ENCODE data around the gene CHRNG. TPM values are rescaled to one million over a fixed set of nuclear protein-coding genes. Genes with fewer than 3 reads are reported as not detected.

CHRNG gene
- total and polyA plus RNA-seq, 3 donors from 2014 or later = 0.26 TPM; not detected in 2

DNA sequence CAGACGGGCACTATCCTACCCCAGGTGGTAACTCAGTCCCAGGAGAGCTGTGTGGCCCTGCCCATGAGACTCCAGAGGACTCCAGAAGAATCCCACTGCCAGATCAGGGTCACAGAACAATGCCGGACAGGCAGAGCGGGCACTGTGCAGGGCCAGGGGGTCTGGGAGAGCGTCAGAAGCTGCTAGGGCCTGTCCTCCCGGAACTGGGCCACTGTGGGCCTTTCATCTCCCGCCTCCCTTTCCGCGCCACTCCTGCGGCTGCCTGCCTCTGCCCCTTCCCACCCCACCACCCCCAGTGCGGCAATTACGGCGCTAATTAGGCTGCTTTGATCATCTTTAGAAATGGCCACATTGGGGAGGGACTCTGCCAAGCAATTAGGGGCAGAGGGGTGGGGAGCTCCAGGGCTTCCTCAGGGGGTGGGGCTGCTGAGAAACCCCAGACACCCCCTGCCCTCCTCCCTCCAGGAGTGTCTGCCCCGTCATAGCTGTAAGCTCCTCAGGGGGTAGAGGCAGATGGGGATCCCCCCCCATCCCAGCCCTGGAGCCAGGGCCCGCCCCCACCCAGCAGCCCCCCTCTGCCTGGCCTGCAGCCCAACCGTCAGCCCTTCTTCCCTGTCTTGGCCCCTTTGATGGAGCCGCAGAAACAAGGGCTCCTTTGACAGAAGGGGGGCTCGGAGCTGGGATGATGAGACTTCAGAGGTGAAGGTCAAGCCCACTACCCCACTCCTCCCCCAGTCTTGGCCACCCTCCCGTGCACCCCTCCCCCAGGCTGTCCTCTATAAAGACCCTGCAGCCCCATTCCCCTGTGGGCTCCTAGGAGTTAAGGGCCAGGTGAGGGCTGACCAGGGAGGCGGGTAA, 19.7 kb upstream of the CHRNG start, which contains the start of gene PRSS56:
Gene PRSS56, plus strand, starts transcription at position 808 of the 858 bp plus-strand sequence. CDS start 211 bp downstream, outside the sequence.
- Histone ChIP-seq H3K27me3 (no peaks in the 10 kb centered on the region), H3K9me3 (no peaks in the 10 kb centered on the region), H3K4me1 (peaks cover 4% of the 10 kb centered on the region), H3K4me3 (no peak within 1 kb of the TSS), H3K27ac (no peak within 1 kb of the TSS), H3K36me3 (ENCODE audit: low read depth, missing control alignments) (no peaks in the 10 kb centered on the region)
- TF ChIP-seq, protein P1, sequence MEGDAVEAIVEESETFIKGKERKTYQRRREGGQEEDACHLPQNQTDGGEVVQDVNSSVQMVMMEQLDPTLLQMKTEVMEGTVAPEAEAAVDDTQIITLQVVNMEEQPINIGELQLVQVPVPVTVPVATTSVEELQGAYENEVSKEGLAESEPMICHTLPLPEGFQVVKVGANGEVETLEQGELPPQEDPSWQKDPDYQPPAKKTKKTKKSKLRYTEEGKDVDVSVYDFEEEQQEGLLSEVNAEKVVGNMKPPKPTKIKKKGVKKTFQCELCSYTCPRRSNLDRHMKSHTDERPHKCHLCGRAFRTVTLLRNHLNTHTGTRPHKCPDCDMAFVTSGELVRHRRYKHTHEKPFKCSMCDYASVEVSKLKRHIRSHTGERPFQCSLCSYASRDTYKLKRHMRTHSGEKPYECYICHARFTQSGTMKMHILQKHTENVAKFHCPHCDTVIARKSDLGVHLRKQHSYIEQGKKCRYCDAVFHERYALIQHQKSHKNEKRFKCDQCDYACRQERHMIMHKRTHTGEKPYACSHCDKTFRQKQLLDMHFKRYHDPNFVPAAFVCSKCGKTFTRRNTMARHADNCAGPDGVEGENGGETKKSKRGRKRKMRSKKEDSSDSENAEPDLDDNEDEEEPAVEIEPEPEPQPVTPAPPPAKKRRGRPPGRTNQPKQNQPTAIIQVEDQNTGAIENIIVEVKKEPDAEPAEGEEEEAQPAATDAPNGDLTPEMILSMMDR (IDR thresholded peaks at IDR 0.05) = no peak
- no peak for TF ChIP-seq POLR2A (IDR thresholded peaks at IDR 0.05)
- 85 to 90% methylated on average over 11 to 18 of the region's 19 CpGs for WGBS, 2 donors
- intact Hi-C loops (cut with DNase I; ENCODE audit: low total_unique reads) = loop anchor here (10.0 kb wide), 1 partner anchor 615 kb away; no protein-coding TSS in a partner anchor
- no peak for DNase-seq

DNA sequence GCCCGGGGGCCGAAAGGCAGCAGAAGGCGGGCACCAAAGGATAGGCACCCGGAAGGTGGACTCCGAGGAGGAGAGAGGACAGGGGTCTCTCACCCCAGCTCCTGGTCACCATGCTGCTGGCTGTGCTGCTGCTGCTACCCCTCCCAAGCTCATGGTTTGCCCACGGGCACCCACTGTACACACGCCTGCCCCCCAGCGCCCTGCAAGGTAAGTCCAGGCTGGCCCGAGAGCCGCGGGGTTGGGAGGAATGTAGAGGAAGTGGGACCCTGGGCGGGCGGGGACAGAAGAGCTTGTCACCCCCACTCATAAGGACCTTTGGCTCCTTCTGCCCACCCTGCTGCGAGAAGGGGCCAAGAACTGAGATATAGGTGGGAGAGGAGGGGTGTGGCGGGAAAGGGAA, 19.0 kb upstream of the CHRNG start:
- no peak overlapping the region for H3K27ac ChIP-seq
- H3K4me3 ChIP-seq = no peak overlapping the region
- H3K27me3 ChIP-seq = no peaks in the 10 kb centered on the region
- no peak for TF ChIP-seq POLR2A (IDR thresholded peaks at IDR 0.05)
- TF ChIP-seq, protein P1 (IDR thresholded peaks at IDR 0.05) = no peak
- WGBS, 2 donors = 70 to 82% methylated on average over 15 of the region's 15 CpGs
- H3K36me3 ChIP-seq (ENCODE audit: low read depth, missing control alignments) = no peaks in the 10 kb centered on the region
- intact Hi-C loops (cut with DNase I; ENCODE audit: low total_unique reads) = no loop called here
- no peaks in the 10 kb centered on the region for H3K9me3 ChIP-seq
- peaks cover 7% of the 10 kb centered on the region for H3K4me1 ChIP-seq
- DNase-seq = no peak

DNA sequence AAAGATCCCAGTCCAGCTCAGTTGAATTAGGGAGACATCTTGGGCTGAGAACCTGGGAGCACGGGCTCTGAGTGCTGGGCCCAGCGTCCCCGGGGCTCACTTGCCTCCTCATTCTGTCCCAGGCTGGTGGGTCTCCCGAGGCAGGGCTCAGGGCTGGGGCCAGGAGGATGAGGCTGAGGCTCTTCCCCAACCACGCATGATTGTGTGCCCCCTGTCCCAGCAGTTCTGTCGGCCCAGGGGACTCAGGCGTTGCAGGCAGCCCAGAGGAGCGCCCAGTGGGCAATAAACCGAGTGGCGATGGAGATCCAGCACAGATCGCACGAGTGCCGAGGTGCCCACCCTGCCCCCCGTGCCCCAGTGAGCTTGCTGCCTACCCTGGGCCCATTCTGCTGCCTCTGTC, 18.4 kb upstream of the CHRNG start:
- DNase-seq = no peak

DNA sequence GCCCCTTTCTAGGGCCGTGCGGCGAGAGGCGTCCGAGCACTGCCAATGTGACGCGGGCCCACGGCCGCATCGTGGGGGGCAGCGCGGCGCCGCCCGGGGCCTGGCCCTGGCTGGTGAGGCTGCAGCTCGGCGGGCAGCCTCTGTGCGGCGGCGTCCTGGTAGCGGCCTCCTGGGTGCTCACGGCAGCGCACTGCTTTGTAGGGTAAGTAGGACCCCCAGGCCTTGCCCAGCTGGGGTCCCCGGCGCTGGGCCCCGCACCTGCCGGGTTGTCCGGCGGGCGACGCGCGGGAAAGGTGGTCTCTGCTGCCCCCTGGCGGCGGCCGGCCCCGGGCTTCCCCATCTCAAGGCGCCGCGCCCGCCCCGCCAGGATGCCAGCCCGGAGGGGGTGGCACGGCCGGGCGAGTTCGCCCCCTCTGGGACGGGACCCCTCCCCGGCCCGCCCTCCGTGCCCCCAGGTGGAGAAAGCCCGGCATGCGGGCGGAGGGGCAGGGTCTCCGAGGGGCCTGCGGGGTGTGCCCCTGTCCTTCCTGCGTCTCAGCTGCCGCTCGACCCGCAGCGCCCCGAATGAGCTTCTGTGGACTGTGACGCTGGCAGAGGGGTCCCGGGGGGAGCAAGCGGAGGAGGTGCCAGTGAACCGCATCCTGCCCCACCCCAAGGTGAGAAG, 17.4 kb upstream of the CHRNG start:
- Histone ChIP-seq H3K4me1 (peaks cover 8% of the 10 kb centered on the region), H3K36me3 (ENCODE audit: low read depth, missing control alignments) (no peaks in the 10 kb centered on the region), H3K27me3 (no peaks in the 10 kb centered on the region), H3K9me3 (no peaks in the 10 kb centered on the region), H3K4me3 (peak overlapping the region; percentile 12 to 32), H3K27ac (no peak overlapping the region)
- TF ChIP-seq POLR2A (IDR thresholded peaks at IDR 0.05) = no peak
- TF ChIP-seq, protein P1 (IDR thresholded peaks at IDR 0.05) = peak; percentile 84 to 99 (median 87)
- WGBS, 2 donors = 0 to 2% methylated on average over 1 to 9 of the region's 66 CpGs
- intact Hi-C loops (cut with DNase I; ENCODE audit: low total_unique reads) = no loop called here
- peak; percentile 74 for DNase-seq

More for the DNA sequence above, 18.4 kb upstream of the CHRNG start:
- Histone ChIP-seq H3K4me1 (peaks cover 8% of the 10 kb centered on the region), H3K27me3 (no peaks in the 10 kb centered on the region), H3K9me3 (no peaks in the 10 kb centered on the region), H3K4me3 (no peak overlapping the region), H3K36me3 (ENCODE audit: low read depth, missing control alignments) (no peaks in the 10 kb centered on the region), H3K27ac (no peak overlapping the region)
- TF ChIP-seq, protein P1 (IDR thresholded peaks at IDR 0.05) = no peak
- TF ChIP-seq POLR2A (IDR thresholded peaks at IDR 0.05) = no peak
- WGBS, 2 donors = 89 to 94% methylated on average over 4 to 14 of the region's 14 CpGs
- intact Hi-C loops (cut with DNase I; ENCODE audit: low total_unique reads) = no loop called here
